Measurements from ENCODE around the gene VPS26B.
"Not testable (repeated sequence)": the region's sequence is repeated elsewhere in the genome, so short reads cannot be mapped to it uniquely, and the experiment has no call there.

Gene VPS26B

GRCh38 chr11:134223836-134224709, at the start of gene VPS26B, which contains the start of gene NCAPD3:
TSS of gene VPS26B (plus strand) at chr11:134224671. CDS start at chr11:134225123, 452 bp downstream.
TSS of gene NCAPD3 (minus strand) at chr11:134223967. CDS start at chr11:134223926, 41 bp downstream.
- peak; percentile 97 for DNase-seq
- Histone ChIP-seq H3K36me3 (peaks cover 44% of the 10 kb centered on the region), H3K4me3 (ENCODE audit: low read depth, low read length) (peak within 1 kb of the TSS; percentile 90), H3K9me3 (ENCODE audit: severe bottlenecking) (no peaks in the 10 kb centered on the region), H3K27ac (peak within 1 kb of the TSS; percentile 95), H3K27me3 (ENCODE audit: insufficient read depth, low read depth, severe bottlenecking) (no peaks in the 10 kb centered on the region)
- TF ChIP-seq CTCF (IDR thresholded peaks at IDR 0.05; ENCODE audit: low read depth, low read length) = no peak

- Histone ChIP-seq H3K36me3 (peaks cover 81% of the 10 kb centered on the region), H3K27me3 (ENCODE audit: insufficient read depth, low read depth, severe bottlenecking) (no peaks in the 10 kb centered on the region), H3K4me3 (ENCODE audit: low read depth, low read length) (no peak overlapping the region), H3K27ac (no peak overlapping the region), H3K9me3 (ENCODE audit: severe bottlenecking) (no peaks in the 10 kb centered on the region)
- DNase-seq = no peak
- TF ChIP-seq CTCF (IDR thresholded peaks at IDR 0.05; ENCODE audit: low read depth, low read length) = no peak
Measured at GRCh38 chr11:134176284-134176683, 48.2 kb upstream of the VPS26B start.

GRCh38 chr11:134178032-134178674, 46.3 kb upstream of the VPS26B start:
- H3K9me3 ChIP-seq (ENCODE audit: severe bottlenecking) = no peaks in the 10 kb centered on the region
- no peak overlapping the region for H3K4me3 ChIP-seq (ENCODE audit: low read depth, low read length)
- H3K27me3 ChIP-seq (ENCODE audit: insufficient read depth, low read depth, severe bottlenecking) = no peaks in the 10 kb centered on the region
- TF ChIP-seq CTCF (IDR thresholded peaks at IDR 0.05; ENCODE audit: low read depth, low read length) = no peak
- peaks cover 78% of the 10 kb centered on the region for H3K36me3 ChIP-seq
- no peak for DNase-seq
- H3K27ac ChIP-seq = no peak overlapping the region

GRCh38 chr11:134181707-134182106, 42.8 kb upstream of the VPS26B start:
- Histone ChIP-seq H3K27ac (no peak overlapping the region), H3K27me3 (ENCODE audit: insufficient read depth, low read depth, severe bottlenecking) (no peaks in the 10 kb centered on the region), H3K36me3 (peaks cover 83% of the 10 kb centered on the region), H3K4me3 (ENCODE audit: low read depth, low read length) (no peak overlapping the region), H3K9me3 (ENCODE audit: severe bottlenecking) (no peaks in the 10 kb centered on the region)
- TF ChIP-seq CTCF (IDR thresholded peaks at IDR 0.05; ENCODE audit: low read depth, low read length) = no peak
- DNase-seq = no peak

GRCh38 chr11:134188092-134188491, 36.4 kb upstream of the VPS26B start:
- H3K4me3 ChIP-seq (ENCODE audit: low read depth, low read length); H3K9me3 ChIP-seq (ENCODE audit: severe bottlenecking); H3K27ac ChIP-seq; DNase-seq; H3K27me3 ChIP-seq (ENCODE audit: insufficient read depth, low read depth, severe bottlenecking): not testable (repeated sequence)
- H3K36me3 ChIP-seq = peaks cover 92% of the 10 kb centered on the region

- no peak overlapping the region for H3K27ac ChIP-seq
- H3K27me3 ChIP-seq (ENCODE audit: insufficient read depth, low read depth, severe bottlenecking) = no peaks in the 10 kb centered on the region
- no peak overlapping the region for H3K4me3 ChIP-seq (ENCODE audit: low read depth, low read length)
- DNase-seq = no peak
- H3K36me3 ChIP-seq = peaks cover 77% of the 10 kb centered on the region
- TF ChIP-seq CTCF (IDR thresholded peaks at IDR 0.05; ENCODE audit: low read depth, low read length) = no peak
- H3K9me3 ChIP-seq (ENCODE audit: severe bottlenecking) = no peaks in the 10 kb centered on the region
Measured at GRCh38 chr11:134196756-134197155, 27.7 kb upstream of the VPS26B start.
